A673 (cell line): ENCODE measurements around the gene FXYD2. TPM values are rescaled to one million over a fixed set of nuclear protein-coding genes. Genes with fewer than 3 reads are reported as not detected.

Source experiments
- BruUV-seq: library from RNA; stranded (reverse); fragments of 400-500 nt; replicated peaks from 2 replicates; lab custom pipeline; 2021; lab: Mats Ljungman, UMichigan
- CTCF ChIA-PET: fragments of 300-600 bp; sonication (Branson Sonifier 250); formaldehyde crosslinking; loops from one replicate; lab custom pipeline; 2022; ENCODE audit warnings: antibody characterized with exemption; lab: Charles Lee
- POLR2A ChIA-PET: fragments of 300-600 bp; sonication (Branson Sonifier 250); formaldehyde crosslinking; loops from one replicate; lab custom pipeline; 2022; ENCODE audit warnings: antibody characterized with exemption; ENCODE audit not compliant: low non-redundant PET; lab: Charles Lee
- DNase-seq: peaks from one replicate; pipeline ENCODE4 v3.0.0-alpha.2; 2015; ENCODE audit warnings: low spot score
- H3K27ac ChIP-seq: fragments of 200-600 bp; sonication (generic); 2 replicates; pipeline ENCODE4 v1.5.1; 2016; ENCODE audit warnings: mixed run types, low read depth, mild to moderate bottlenecking, mixed read lengths, antibody characterized with exemption, low read length; ENCODE audit not compliant: poor library complexity, severe bottlenecking
- H3K27me3 ChIP-seq: fragments of 200-600 bp; sonication (generic); replicated peaks from 2 replicates; pipeline ENCODE4 v1.6.1; 2017; ENCODE audit warnings: mixed run types, low read depth, mild to moderate bottlenecking, mixed read lengths, antibody characterized with exemption, low read length; ENCODE audit not compliant: insufficient read depth, poor library complexity
- H3K36me3 ChIP-seq: fragments of 200-600 bp; sonication (generic); 2 replicates; pipeline ENCODE4 v1.6.1; 2016; ENCODE audit warnings: mixed run types, mild to moderate bottlenecking, mixed read lengths, antibody characterized with exemption, low read length; ENCODE audit not compliant: insufficient read depth, poor library complexity, severe bottlenecking
- H3K4me1 ChIP-seq: fragments of 200-600 bp; sonication (generic); 2 replicates; pipeline ENCODE4 v1.6.1; 2017; ENCODE audit warnings: mixed run types, mild to moderate bottlenecking, mixed read lengths, antibody characterized with exemption, low read length; ENCODE audit not compliant: insufficient read depth, poor library complexity, severe bottlenecking
- H3K4me3 ChIP-seq: fragments of 200-600 bp; sonication (generic); 2 replicates; pipeline ENCODE4 v1.5.1; 2016; ENCODE audit warnings: low read depth, mixed run types, mild to moderate bottlenecking, mixed read lengths, low read length; ENCODE audit not compliant: poor library complexity, severe bottlenecking
- H3K9me3 ChIP-seq: fragments of 200-600 bp; sonication (generic); 2 replicates; pipeline ENCODE4 v1.6.1; 2016; ENCODE audit warnings: mixed run types, low read depth, mild to moderate bottlenecking, mixed read lengths, antibody characterized with exemption, low read length; ENCODE audit not compliant: poor library complexity, severe bottlenecking
- CTCF ChIP-seq: fragments of 300-800, 200-600 bp; sonication (generic); conservative IDR thresholded peaks from 2 replicates; pipeline ENCODE4 v1.5.1; 2017; ENCODE audit warnings: low read depth, mild to moderate bottlenecking, antibody characterized with exemption, low read length, moderate library complexity, mixed read lengths
- EZH2 ChIP-seq: fragments of 200-600 bp; sonication (generic); IDR thresholded peaks from 2 replicates; pipeline ENCODE4 v1.6.1; 2017; ENCODE audit warnings: borderline replicate concordance, low read depth, mild to moderate bottlenecking, mixed read lengths, antibody characterized with exemption, low read length; ENCODE audit not compliant: poor library complexity, severe bottlenecking
- intact Hi-C: fragments of 100-400 bp; cut with micrococcal nuclease; formaldehyde crosslinking; loops from one replicate; pipeline ENCODE4 v1.10.0; 2022; ENCODE audit not compliant: unreplicated experiment
- total RNA-seq: library from RNA; stranded (reverse); gene quantifications from 2 replicates; pipeline ENCODE4 v1.2.3, GENCODE V29; 2021

The FXYD2 gene
- total RNA-seq, 1 experiment from 2014 or later = not detected

GRCh38 chr11:117795638-117796455 is 28.7 kb downstream of the FXYD2 start:
- DNase-seq = no peak
- ChIA-PET CTCF (interaction anchor here (0.5 kb wide), 1 partner anchor 47 kb away, joined by 3 read pairs; no protein-coding TSS in a partner anchor), POLR2A (no interaction called here)
- TF ChIP-seq EZH2 (peak; percentile 92), CTCF (no peak)
- Histone ChIP-seq H3K9me3 (no peaks in the 10 kb centered on the region), H3K36me3 (no peaks in the 10 kb centered on the region), H3K27ac (no peak overlapping the region), H3K4me3 (peak overlapping the region; percentile 28), H3K27me3 (peaks cover 76% of the 10 kb centered on the region), H3K4me1 (peaks cover 3% of the 10 kb centered on the region)
- intact Hi-C loops = no loop called here
- no TSS peak for BruUV-seq

DNA sequence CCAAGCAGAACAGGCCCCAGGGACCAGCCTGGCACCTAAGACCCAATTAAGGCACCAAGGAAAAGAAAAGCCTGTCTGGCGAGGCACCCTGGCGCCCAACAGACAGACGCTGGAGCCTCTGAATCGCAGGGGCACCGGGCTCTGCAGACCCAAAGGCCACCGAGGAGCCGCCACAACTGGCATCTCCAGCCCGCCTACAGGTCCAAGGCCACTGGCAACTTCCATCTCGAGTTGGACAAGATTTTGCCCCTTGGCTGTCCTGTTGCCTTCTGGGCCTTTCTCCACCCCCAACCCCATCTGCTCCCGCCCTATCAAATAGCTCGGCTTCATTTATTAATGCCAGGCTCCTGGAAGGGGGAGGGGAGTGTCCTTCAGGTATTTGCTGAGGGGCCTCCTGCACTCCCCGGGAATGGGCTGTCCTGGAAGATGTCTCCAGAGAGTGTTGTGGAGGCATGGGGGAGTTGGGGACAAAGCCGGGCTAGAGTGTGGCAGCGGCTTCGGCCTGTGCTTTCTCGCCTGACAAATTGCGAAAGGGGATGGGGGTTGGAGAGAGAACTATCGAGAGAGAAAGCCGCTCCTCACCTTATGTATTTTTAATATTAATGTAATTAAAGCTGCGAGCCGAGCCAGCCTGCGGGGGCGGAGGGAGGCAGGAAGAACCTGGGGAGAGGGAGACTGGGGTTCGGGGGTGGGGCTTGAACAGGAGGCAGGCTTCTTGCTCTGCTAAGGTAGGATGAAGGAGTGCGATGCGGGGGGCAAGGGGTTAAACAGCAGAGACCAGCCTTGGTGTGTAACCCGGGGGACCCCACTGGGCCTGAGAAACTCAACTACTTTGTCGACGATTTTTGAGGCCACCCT is 29.5 kb downstream of the FXYD2 start:
- Histone ChIP-seq H3K4me1 (peaks cover 3% of the 10 kb centered on the region), H3K36me3 (no peaks in the 10 kb centered on the region), H3K27ac (no peak overlapping the region), H3K27me3 (peaks cover 68% of the 10 kb centered on the region), H3K4me3 (no peak overlapping the region), H3K9me3 (no peaks in the 10 kb centered on the region)
- TF ChIP-seq CTCF (no peak), EZH2 (no peak)
- no TSS peak for BruUV-seq
- DNase-seq = no peak
- ChIA-PET CTCF (no interaction called here), POLR2A (interaction anchor here (0.6 kb wide), 1 partner anchor 1852 kb away, joined by 10 read pairs; no protein-coding TSS in a partner anchor)
- intact Hi-C loops = no loop called here

DNA sequence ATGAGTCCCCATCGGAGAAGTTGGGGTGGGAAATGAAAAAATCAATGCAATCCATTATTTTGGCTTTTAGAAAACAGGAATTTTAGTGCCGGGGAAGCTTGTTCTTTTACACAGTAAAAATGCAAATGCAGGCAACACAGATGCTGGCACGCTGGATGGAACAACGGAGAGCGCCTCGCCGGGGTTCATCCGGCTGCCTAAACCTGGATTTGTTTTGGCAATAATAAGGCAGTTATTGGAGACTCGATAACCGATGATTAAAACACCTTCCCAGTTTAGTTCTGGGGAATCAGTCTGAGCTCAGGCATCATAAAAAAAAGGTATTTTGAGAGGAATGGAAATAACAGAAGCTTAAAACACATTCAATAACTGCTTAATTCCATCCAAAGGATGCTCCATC is 30.4 kb downstream of the FXYD2 start:
- H3K27me3 ChIP-seq = peaks cover 61% of the 10 kb centered on the region
- no TSS peak for BruUV-seq
- DNase-seq = no peak
- H3K36me3 ChIP-seq = no peaks in the 10 kb centered on the region
- TF ChIP-seq CTCF (no peak), EZH2 (no peak)
- H3K9me3 ChIP-seq = no peaks in the 10 kb centered on the region
- CTCF ChIA-PET = no interaction called here
- H3K27ac ChIP-seq = no peak overlapping the region
- POLR2A ChIA-PET = interaction anchor here (0.6 to 0.7 kb wide), 2 partner anchors 14 to 1853 kb away, joined by 8 to 10 read pairs; no protein-coding TSS in a partner anchor
- intact Hi-C loops = no loop called here
- peaks cover 3% of the 10 kb centered on the region for H3K4me1 ChIP-seq
- no peak overlapping the region for H3K4me3 ChIP-seq
